ENCODE data around the gene DFFB. TPM values are rescaled to one million over a fixed set of nuclear protein-coding genes. Genes with fewer than 3 reads are reported as not detected.

The DFFB gene
- total and polyA plus RNA-seq, 2 of the 4 experiments (the other 2 are of a cell fraction), result 6.5 to 7.3 TPM

- Histone ChIP-seq H2BK5ac (ENCODE audit: low read depth, low read length, poor library complexity, severe bottlenecking) (no peak overlapping the region), H3K23ac (ENCODE audit: low read depth, low read length) (no peak overlapping the region), H4K5ac (ENCODE audit: low read depth, low read length) (no peak overlapping the region), H3K4me2 (ENCODE audit: low read depth, low read length) (no peak overlapping the region), H3K79me1 (ENCODE audit: low read depth in 1 of 2, low read length in 2 of 2) (no peaks in the 10 kb centered on the region), H3K4me1 (ENCODE audit: control insufficient read depth, insufficient read depth, low read length) (no peaks in the 10 kb centered on the region), H4K91ac (ENCODE audit: insufficient read depth, low read depth, low read length) (no peak overlapping the region), H2AK5ac (ENCODE audit: low read depth, low read length) (no peak overlapping the region), H3K9ac (ENCODE audit: low read depth, low read length) (no peak overlapping the region), H3K36me3 (ENCODE audit: control insufficient read depth, insufficient read depth, low read length) (no peaks in the 10 kb centered on the region), H2BK120ac (ENCODE audit: low read depth, low read length) (no peak overlapping the region), H3K56ac (ENCODE audit: extremely low read depth, insufficient read depth, low read length) (no peak overlapping the region), H2AK9ac (replicated peaks; ENCODE audit: low read depth, low read length, poor library complexity) (no peak overlapping the region), H3K9me3 (ENCODE audit: control insufficient read depth, insufficient read depth, low read length) (no peaks in the 10 kb centered on the region), H2BK20ac (ENCODE audit: low read depth, low read length) (no peak overlapping the region), H3K9me1 (ENCODE audit: insufficient read depth, low read length) (no peaks in the 10 kb centered on the region), H3K18ac (ENCODE audit: low read depth, low read length) (no peak overlapping the region), H3K27ac (ENCODE audit: insufficient read depth, low read length) (no peak overlapping the region), H2BK15ac (ENCODE audit: low read depth, low read length) (no peak overlapping the region), H3K4me3 (ENCODE audit: insufficient read depth, low read depth, low read length) (no peak overlapping the region), H3K14ac (replicated peaks; ENCODE audit: low read depth, low read length) (no peak overlapping the region), H3K27me3 (ENCODE audit: control insufficient read depth, insufficient read depth, low read length) (no peaks in the 10 kb centered on the region; the same call in 1 of the 2 replicates), H3K4ac (ENCODE audit: low read depth, low read length) (no peak overlapping the region), H4K8ac (ENCODE audit: low read depth in 2 of 2, low read length in 2 of 2) (no peak overlapping the region), H4K20me1 (ENCODE audit: insufficient read depth, low read length) (no peaks in the 10 kb centered on the region), H2AFZ (replicated peaks; ENCODE audit: low read length, poor library complexity) (no peak overlapping the region)
- POLR2A ChIA-PET (ENCODE audit: unreplicated experiment), result no interaction called here
- no peak for DNase-seq
- no peak for ATAC-seq (ENCODE audit: low read depth)
- dilution Hi-C loops (cut with HindIII; ENCODE audit: low sequenced_read_pairs, unreplicated experiment) (no loop called here), intact Hi-C loops (cut with micrococcal nuclease) (no loop called here), in situ Hi-C loops (cut with MboI; ENCODE audit: low sequenced_read_pairs) (loop anchor here (25.0 kb wide), 1 partner anchor 1988 kb away; no protein-coding TSS in a partner anchor)
- BruUV-seq (replicated peaks), result no TSS peak
- CTCF ChIA-PET, result no interaction called here
- WGBS, 2 experiments (ENCODE audit: extremely low coverage in 2 of 2, insufficient read length in 1 of 2), result 4% methylated on average over 3 of the region's 13 CpGs; no CpG with 5 or more reads in 1 of the 2 experiments
- TF ChIP-seq, protein P1, sequence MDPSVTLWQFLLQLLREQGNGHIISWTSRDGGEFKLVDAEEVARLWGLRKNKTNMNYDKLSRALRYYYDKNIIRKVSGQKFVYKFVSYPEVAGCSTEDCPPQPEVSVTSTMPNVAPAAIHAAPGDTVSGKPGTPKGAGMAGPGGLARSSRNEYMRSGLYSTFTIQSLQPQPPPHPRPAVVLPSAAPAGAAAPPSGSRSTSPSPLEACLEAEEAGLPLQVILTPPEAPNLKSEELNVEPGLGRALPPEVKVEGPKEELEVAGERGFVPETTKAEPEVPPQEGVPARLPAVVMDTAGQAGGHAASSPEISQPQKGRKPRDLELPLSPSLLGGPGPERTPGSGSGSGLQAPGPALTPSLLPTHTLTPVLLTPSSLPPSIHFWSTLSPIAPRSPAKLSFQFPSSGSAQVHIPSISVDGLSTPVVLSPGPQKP (IDR thresholded peaks at IDR 0.05; ENCODE audit: borderline replicate concordance, low read depth, low read length), result no peak
- TF ChIP-seq NFE2L2 (IDR thresholded peaks at IDR 0.05; ENCODE audit: low read depth, low read length), result no peak
- TF ChIP-seq MAFK (IDR thresholded peaks at IDR 0.05; ENCODE audit: low read depth, low read length), result no peak
- no peak for TF ChIP-seq SMC3 (IDR thresholded peaks at IDR 0.05; ENCODE audit: low read depth, low read length)
- no peak for TF ChIP-seq RAD21 (IDR thresholded peaks at IDR 0.05; ENCODE audit: low read length)
- TF ChIP-seq BHLHE40 (IDR thresholded peaks at IDR 0.05; ENCODE audit: low read depth, low read length), result no peak
Observed at GRCh38 chr1:3924186-3924824, 67.0 kb downstream of the DFFB start.
